ENCODE data around the gene FSCN2. TPM values are rescaled to one million over a fixed set of nuclear protein-coding genes. Genes with fewer than 3 reads are reported as not detected.

The FSCN2 gene
- total RNA-seq, 1 donor: 2.2 TPM

DNA sequence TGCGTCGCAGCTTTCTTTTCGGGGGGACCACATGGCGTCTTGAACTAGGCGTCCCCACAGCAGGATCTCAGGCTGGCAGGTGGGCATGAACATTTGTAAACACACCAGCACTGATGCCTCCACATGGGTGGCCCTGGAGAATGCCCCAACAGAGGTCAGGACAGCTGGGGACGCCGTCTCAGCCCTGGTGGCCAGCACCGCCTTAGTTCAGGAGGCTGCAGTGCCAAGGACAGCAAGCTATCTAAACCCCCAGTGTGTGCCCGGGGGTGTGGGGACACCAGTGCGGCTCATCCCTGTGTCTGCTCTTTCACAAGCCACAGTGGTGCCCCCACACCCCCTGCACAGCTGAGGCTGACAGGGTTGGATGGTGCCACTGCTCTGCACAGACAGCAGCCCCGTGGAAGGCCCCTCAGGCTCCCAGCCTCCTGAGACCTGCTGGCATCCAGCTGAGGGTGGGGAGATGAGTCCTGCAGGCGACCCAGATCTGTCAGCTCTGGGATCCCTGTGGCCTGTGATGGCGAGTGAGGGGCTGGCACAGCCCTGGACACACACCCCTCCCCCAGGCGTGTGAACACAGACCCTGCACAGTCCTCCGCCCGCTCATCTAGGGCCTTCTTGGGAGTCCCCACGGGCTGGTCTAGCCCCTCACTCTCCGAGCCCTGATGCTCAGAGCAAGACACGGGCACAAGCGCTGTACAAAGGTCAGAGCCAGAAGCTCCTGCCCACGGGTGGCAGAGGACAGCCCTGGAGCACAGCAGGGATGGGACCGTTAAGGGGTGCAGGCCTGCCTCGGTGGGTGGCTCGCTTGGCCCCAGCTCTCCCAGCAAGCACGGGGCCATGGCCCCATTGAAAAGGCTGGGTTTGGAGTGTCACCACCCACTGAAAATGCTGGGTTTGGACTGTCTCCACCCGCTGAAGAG lies 10.7 kb downstream of the FSCN2 start:
- DNase-seq (ENCODE audit: low read depth in 2 of 3, low spot score in 2 of 3): no peak

DNA sequence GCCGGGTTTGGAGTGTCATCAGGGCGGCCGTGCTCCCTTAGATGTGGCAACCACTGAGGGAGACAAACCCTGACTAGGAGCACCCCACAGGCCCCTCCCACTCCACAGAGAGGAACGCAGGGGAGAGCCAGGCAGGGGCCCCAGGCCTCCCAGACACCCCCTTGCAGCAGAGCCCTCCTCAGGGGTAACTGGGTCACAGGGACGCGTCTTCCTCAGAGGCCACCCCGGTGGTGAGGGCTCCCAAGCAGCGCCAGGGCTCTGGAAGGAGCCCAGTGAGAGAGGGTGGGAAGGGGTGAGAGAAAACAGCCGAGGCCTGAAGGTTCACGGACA lies 11.4 kb downstream of the FSCN2 start:
- no peak for DNase-seq (ENCODE audit: low read depth in 2 of 3, low spot score in 2 of 3)

DNA sequence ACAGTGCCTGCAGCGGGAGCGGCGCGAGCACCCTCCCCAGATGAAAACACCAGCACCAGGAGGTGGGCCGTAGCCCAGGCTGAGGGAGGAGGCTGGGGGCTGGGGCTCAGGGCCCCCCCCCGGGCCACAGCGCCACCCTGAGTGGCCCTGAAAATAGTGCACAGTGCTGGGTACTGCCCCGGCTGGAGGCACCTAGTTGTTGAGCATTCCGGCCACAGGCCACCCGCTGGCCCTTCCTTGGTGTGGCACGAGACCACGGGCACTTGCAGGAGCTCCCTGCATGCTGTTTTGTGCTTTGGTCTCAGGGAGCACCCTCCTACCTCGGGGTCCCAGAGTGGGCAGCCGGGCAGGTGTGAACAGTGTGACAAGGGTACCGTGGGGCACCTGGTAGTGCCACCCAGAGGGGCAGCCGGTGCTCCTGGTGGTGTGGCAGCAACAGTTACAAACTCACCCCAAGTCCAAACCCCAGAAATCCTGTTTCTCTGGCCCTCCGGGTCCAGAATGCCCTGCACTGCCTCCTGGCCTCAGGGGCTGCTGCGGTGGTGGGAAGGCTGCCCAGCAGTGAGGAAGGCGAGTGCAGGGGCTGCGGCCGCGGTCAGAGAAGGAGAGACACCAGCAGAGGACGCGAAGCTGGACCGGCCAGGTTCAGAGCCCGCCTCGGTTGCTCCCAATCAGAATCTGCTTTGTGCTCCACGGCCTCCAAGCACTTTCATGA lies 11.9 kb downstream of the FSCN2 start:
- DNase-seq (ENCODE audit: low read depth in 2 of 3, low spot score in 2 of 3): no peak

DNA sequence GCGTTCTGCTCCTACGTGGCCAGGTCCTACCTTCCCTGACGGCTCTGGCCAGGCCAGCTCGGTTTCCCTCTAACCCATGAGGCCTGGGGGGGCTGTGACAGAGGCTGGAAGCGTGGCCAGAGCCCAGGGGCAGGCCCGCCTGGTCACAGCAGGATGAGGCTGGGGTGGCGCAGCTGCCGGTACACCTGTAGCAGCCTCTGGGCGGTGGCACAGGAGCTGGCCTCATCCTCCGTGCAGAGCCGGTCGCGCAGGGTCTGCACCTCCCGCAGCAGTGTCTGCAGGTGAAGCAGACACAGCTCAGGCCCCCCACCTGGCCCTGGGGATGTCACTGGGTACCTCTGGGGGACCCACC lies 12.5 kb downstream of the FSCN2 start:
- DNase-seq (ENCODE audit: low read depth in 2 of 3, low spot score in 2 of 3): no peak

DNA sequence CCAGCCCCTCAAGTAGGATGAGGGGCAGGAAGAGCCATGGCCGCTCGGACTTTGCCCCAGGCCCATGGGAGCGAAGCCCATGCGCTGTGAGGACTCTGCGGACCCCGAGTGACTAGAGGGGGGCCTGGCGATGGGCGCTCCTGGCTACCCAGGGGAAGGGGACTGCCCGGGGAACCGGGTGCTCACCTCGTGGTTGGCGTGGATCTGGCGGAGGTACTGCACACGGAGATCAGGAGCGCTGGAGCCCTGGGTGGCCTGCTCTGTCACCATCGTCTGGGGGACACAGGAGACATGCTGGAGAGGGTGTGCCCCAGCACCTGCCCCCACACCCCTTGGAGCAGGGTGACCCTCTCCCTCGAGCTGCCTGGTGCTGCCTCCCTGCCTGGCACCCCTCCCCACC lies 12.9 kb downstream of the FSCN2 start:
- no peak for DNase-seq (ENCODE audit: low read depth in 2 of 3, low spot score in 2 of 3)

DNA sequence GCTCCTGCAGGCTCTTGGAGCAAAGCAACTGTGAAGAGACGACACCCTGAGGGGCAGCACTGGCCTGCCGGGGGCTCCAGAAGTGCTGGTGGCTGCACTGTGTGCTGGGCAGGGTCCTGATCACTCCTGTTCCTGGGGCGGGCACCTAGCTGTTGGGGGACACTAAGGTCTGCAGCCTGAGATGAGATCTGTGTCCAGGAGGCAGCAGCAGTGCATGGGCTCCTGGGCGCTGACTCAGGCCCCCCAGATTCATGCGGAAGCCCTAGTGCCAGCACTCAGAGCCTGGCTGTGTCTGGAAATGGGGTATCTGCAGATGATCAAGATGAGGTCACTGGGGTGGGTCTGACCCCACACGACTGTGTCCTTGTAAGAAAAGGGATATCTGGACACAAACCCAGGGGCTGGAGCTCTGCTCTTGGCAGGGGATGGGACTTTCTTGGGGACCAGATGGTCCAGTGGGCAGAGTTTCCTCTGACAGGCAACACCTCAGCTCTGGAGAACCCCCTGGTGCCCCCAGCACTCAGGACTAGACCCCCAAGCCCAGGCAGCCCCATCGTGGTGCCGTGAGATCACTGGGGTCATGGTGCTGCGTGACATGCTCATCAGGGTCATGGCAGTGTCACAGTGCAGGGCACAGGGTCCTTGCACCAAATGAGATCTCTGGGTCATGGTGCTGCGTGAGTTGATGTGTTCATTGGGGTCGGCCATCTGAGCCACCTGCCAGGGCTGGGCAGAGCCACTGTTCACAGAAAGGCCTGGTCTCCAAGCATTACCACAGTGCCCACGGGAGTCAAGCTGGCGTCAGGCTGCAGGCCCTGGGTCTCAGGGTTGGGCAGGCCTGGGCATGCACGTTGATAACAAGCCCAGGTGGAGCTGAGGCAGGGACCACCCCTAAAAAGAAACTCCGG lies 14.5 kb downstream of the FSCN2 start:
- no peak for DNase-seq (ENCODE audit: low read depth in 2 of 3, low spot score in 2 of 3)

DNA sequence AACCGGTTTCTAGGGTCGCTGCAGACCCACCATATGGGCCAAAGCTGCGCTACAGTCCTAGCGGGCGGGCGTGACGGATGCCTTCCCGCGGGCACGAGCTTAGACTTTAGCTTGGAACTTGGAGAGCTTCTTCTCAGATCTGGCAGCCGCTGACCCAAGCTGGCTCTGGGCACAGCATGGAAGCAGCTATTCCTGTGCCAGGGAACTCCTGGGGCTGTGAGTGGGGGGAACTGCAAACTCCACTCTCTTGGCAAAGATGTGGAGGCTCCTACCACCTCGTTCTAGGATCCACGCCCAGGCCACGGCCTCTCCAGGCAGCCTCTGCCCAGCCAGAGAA lies 15.1 kb downstream of the FSCN2 start:
- no peak for DNase-seq (ENCODE audit: low read depth in 2 of 3, low spot score in 2 of 3)

DNA sequence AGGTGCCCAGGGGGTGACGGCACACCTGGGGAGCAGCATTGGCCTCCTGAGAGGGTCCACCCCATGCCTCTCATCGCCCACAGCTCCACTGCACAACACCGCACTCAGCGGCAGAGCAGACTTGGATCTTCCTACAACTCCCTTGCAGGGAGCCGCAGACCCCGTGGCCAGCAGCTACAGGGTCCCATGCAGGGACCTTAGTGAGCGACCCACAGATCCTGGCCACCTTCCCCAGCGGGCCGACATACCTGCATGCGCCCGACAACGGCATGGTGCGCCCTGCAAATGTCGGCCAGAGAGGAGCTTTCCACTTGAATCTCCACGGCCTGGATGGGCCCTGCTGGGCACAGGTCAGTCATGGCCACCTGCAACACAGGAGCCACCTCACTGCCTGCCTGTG lies 15.6 kb downstream of the FSCN2 start:
- DNase-seq (ENCODE audit: low read depth in 2 of 3, low spot score in 2 of 3): no peak

DNA sequence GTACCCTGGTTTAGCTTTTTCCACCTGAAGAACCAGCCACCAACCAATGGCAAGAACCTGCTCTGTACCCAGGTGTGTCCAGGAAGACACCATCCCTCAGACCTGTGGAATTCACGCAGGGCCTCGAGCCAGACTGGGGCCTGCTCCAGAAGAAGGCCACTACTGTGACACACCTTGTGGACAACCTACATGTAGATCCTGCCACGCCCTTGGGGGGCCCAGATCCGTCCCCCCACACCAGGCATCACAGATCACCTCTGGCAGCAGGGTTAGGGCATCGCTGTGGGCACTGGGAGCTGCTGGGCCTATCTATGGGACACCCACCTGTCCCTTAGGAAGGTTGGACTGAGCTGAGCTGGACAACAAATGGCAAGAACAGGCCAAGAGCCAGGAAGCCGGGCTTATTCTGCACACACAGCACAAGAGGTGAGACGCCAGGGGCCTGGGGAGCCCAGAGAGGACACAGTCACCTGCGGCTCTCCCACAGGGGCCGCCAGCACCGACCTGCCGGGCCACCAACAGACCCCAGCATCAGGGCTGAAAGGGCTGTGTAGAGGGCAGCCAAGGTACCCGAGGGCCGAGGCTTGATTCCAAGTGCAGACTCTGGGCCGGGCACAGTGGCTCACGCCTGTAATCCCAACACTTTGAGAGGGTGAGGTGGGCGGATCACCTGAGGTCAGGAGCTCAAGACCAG lies 16.3 kb downstream of the FSCN2 start:
- no peak for DNase-seq (ENCODE audit: low read depth in 2 of 3, low spot score in 2 of 3)

DNA sequence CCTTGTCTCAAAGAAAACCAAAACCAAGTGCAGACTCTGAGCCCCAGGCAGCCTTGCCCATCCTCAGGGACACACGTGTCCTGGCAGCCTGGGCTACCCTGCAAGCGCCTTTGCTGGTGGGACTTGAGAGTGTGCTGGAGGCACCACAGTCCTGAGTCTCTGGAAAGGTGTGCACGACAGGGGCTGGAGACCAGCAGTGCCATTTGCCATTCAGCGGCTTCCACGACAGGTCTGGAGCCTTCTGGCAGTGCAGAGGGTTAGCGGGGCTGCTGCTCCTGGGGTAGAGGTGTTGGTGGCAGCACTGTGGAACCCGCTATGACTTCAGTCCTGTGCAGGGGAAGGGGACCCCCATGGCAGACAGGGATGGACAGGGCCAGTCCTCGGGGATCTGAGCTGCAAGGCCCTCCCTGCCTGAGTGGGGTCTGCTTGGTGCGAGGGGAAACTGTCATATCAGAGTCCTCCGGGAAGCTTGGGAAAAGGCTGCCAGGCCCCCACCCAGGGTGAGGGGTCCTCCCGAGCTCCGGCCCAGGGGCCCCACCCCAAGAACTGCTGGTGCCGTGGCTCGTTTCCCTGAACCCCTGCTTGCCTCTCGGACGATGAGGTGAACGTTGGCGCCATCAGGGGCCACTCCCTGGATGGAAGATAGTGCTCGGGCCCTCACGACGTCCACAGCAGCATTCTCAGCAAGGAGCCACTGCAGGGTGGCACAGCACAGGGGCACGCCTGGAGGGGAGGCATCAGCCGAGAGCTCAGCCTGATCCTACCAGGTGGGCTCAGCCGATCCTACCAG lies 17.2 kb downstream of the FSCN2 start:
- no peak for DNase-seq (ENCODE audit: low read depth in 2 of 3, low spot score in 2 of 3)

DNA sequence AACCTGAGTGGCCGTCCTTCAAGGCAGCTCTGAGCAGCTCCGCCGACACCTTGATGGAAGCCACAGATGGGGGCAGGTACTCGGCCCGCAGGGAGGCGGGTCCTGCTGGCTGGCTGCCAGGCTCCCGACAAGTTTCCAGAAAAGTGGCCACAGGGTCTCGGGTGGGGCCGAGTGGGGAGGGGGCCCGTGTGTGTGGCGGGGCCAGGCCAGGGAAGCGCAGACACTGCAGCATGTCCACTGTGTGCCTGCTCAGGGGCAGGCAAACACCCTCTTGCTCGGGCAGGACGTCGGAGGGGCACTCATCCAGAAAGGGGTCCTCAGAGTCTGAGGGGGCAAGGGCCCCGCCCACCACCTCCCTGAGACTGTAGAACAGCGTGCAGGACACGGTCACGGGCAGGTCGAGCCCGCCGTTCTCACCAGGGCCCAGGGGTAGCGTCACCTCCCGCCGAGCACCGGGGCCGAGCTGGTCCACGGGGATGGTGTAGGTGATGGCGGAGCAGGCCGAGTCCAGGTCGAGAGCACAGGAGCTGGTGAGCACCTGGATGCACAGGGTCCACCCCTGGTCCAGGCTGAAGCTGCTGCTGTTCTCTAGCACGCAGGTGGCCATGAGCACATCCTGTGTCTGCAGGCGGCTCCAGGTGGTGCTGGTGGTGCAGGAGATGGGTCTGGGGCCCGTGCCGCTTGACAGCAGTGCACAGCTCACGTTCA lies 18.9 kb downstream of the FSCN2 start:
- DNase-seq (ENCODE audit: low read depth in 2 of 3, low spot score in 2 of 3): no peak

DNA sequence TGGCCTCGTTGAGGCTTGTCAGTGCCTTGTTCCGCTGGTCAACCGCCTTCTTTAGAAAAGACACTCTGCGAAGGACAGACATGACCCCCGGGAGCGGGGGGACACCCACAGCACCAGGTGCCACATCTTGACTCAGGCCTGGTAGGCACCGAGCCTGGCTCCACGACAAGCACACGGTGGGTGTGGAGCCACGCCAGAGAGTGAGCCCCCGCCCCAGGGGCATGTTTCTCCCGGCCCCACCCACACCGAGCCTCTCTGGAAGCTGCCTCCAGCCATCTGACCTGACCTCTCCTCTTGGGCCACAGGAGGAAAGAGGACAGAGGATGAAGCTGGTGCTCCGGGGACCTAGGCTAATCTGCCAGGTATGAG lies 19.4 kb downstream of the FSCN2 start:
- no peak for DNase-seq (ENCODE audit: low read depth in 2 of 3, low spot score in 2 of 3)

DNA sequence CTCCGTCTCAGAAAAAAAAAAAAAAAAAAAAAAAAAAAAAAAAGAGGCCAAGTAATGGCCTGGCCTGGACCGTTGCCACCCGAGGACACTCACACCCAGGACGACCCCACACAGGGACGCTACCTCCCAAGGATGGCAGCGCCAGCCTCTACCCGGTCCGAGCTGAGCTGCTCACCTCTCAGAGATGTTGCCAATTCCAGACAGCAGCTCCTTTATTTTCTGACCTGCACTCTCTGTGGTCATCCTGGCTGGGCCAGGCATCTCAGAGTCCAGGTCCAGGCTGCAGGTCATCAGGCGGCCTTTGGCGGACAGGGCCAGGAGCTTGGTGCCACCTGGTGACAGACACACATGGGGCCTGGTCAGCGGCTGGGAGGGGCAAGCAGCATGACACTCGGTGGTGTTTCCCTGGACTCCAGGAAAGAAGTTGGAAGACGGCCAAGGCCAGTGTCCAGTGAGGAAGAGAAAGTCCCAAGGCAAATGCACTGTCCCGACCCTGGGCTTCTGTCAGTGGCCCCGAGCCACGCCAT lies 20.9 kb downstream of the FSCN2 start:
- no peak for DNase-seq (ENCODE audit: low read depth in 2 of 3, low spot score in 2 of 3)

DNA sequence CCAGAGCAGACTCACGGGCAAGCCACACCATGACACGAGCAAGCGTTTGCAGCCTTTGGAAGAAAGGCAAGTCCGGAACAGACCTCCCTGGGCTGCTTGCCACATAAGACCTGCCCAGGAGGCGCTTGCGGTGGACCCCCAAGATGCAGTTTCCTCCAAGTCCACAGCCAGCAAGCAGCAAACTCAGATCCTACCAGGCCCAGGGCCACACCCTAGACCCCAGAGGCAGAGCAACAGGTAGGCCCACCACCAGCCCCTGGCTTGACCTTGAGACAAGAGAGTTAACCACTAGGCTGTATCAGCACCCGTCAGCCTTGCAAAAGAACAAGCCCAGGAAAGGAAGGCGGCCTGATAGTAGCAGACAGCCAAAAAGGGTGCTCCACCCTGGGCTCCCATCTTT lies 21.6 kb downstream of the FSCN2 start:
- no peak for DNase-seq (ENCODE audit: low read depth in 2 of 3, low spot score in 2 of 3)

DNA sequence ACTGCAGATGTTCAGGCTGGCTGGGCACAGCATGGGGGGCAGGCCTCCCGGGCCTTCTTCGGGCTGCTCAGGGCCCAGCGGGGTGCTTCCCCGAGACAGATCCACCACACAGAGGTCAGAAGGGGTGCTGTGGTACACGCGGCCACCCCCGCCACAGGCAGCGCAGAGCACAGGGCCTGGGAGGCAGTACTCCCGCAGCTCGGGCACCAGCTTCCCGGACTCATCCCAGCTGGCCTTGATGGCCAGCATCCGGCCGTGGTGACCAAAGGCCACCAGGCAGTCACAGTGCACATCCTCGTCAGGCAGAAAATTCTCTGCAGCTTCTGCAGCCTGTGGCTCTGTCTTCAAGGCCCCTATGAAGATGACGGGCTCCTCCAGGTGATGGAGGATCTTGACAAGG lies 22.1 kb downstream of the FSCN2 start:
- no peak for DNase-seq (ENCODE audit: low read depth in 2 of 3, low spot score in 2 of 3)

DNA sequence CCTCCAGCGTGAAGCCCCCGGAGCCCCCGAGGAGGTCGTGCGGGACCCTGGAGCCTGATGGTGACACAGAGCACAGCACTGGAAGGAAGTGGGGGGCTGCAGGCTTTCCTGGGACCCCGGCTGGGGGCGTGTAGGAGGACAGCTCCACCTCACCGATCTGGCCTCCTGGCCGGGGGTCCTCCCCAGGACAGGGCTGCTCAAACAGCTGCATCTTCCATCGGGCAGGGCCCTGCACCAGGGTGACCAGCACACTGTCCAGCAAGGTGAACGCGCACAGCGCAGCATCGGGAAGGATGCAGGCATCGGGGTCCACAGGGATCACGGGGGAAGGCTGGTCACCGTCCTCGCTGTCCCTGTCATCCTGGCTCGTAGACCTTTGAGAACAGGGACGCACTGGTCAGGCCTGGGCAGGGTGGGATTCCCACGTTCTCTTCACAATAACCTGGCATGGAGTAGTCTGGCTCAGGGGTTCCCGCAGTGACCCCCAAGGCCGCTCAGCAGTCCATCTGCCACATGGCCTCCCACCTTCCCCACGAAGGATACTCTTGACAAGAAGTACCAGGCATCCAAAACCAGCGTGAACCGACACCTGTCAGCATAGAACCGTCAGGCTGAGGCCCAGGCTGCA lies 22.8 kb downstream of the FSCN2 start:
- DNase-seq (ENCODE audit: low read depth in 2 of 3, low spot score in 2 of 3): no peak

DNA sequence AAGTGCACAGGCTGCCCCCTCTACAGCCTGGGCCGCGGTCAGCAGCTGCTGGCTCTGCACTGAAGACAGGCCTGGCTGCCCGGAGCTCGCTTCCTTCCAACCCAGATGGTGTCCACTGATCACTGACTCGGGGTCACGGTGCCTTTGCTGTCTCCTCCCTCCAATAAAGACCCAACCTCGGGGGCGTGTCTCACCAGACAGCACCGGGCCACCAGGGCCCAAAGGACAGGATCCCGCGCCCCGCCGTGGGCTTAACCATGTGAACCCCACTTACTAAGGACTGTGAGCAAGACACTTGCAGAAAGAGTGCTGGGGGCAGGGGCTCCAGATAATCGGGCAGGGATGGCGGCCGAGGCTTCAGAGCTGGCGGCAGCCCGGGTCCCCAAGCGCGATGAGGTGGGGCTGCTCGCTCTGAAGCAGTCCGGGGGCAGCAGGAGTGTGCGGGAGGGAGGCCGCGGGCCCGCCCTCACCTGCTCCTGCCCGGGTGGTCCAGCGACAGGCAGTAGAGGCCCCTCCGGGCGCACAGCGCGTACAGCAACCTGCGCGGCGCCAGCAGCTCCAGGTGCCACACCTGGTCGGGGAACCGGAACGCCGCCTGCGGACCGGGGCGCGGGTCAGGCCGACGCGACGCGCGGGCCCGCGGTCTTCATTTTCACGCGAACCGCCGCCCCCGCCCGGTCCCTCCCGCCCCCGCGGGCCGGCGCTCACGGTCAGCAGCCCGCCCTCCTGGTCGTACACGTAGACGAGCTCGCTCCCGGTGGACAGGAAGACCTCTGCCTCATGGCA lies 23.5 kb downstream of the FSCN2 start:
- DNase-seq (ENCODE audit: low read depth in 2 of 3, low spot score in 2 of 3): no peak

Measured in hematopoietic multipotent progenitor cell (in vitro differentiated cells).